OCI-LY1 (cell line): ENCODE data around the gene SACM1L.

Experiments used
- H2AFZ ChIP-seq: fragments of 200-600 bp; sonication (generic), shearing (Covaris generic); 2 replicates; pipeline ENCODE4 v1.6.0; 2014; ENCODE audit warnings: antibody characterized with exemption, mild to moderate bottlenecking, low read length
- H3F3A ChIP-seq: fragments of 200-600 bp; sonication (generic), shearing (Covaris generic); 2 replicates; pipeline ENCODE4 v1.6.0; 2014; ENCODE audit warnings: mild to moderate bottlenecking, antibody characterized with exemption, low read length, moderate library complexity; ENCODE audit not compliant: insufficient read depth
- H3K27ac ChIP-seq: fragments of 200-600 bp; sonication (generic); 2 replicates; pipeline ENCODE4 v1.5.1; 2014; ENCODE audit warnings: low read length, mixed run types, mild to moderate bottlenecking, low read depth; ENCODE audit not compliant: poor library complexity, severe bottlenecking
- H3K27me3 ChIP-seq: fragments of 200-600 bp; sonication (generic); 2 replicates; pipeline ENCODE4 v1.6.0; 2014; ENCODE audit warnings: antibody characterized with exemption, mild to moderate bottlenecking, low read length, moderate library complexity; ENCODE audit not compliant: insufficient read depth
- H3K36me3 ChIP-seq: fragments of 200-600 bp; sonication (generic); 2 replicates; pipeline ENCODE4 v1.6.1; 2014; ENCODE audit warnings: mild to moderate bottlenecking, antibody characterized with exemption, low read length, moderate library complexity, mixed read lengths; ENCODE audit not compliant: insufficient read depth
- H3K4me1 ChIP-seq: fragments of 200-600 bp; sonication (generic); 2 replicates; pipeline ENCODE4 v1.5.1; 2014; ENCODE audit warnings: mild to moderate bottlenecking, low read length, moderate library complexity; ENCODE audit not compliant: insufficient read depth, severe bottlenecking
- H3K4me2 ChIP-seq: fragments of 200-600 bp; sonication (generic), shearing (Covaris generic); 2 replicates; pipeline ENCODE4 v1.6.1; 2014; ENCODE audit warnings: low read length
- H3K4me3 ChIP-seq: fragments of 200-600 bp; sonication (generic); 2 replicates; pipeline ENCODE4 v1.5.1; 2014; ENCODE audit warnings: low read length, low read depth, mild to moderate bottlenecking, mixed read lengths; ENCODE audit not compliant: poor library complexity, severe bottlenecking
- H3K79me2 ChIP-seq: fragments of 200-600 bp; shearing (Covaris generic); 2 replicates; pipeline ENCODE4 v1.6.1; 2016; ENCODE audit warnings: mixed run types, low read length, mixed read lengths; ENCODE audit not compliant: insufficient read depth
- H3K9ac ChIP-seq: fragments of 200-600 bp; sonication (generic), shearing (Covaris generic); 2 replicates; pipeline ENCODE4 v1.6.1; 2014; ENCODE audit warnings: mild to moderate bottlenecking, low read length, mixed read lengths
- H3K9me2 ChIP-seq: fragments of 200-600 bp; sonication (generic), shearing (Covaris generic); 2 replicates; pipeline ENCODE4 v1.6.1; 2014; ENCODE audit warnings: low read depth, mild to moderate bottlenecking, low read length, mixed read lengths
- H3K9me3 ChIP-seq: fragments of 200-600 bp; shearing (Covaris generic); 2 replicates; pipeline ENCODE4 v1.6.1; 2014; ENCODE audit warnings: low read length, mixed read lengths
- H4K20me1 ChIP-seq: fragments of 200-600 bp; sonication (generic), shearing (Covaris generic); 2 replicates; pipeline ENCODE4 v1.6.0; 2016; ENCODE audit warnings: mild to moderate bottlenecking, low read length; ENCODE audit not compliant: insufficient read depth
- CTCF ChIP-seq: fragments of 200-600 bp; sonication (generic), shearing (Covaris generic); IDR thresholded peaks from 2 replicates; pipeline ENCODE4 v1.5.1; 2017; ENCODE audit warnings: mild to moderate bottlenecking, antibody characterized with exemption, low read length, moderate library complexity, mixed read lengths
- EZH2 ChIP-seq: fragments of 200-600 bp; sonication (generic), shearing (Covaris generic); IDR thresholded peaks from 2 replicates; pipeline ENCODE4 v1.8.0; 2017; ENCODE audit warnings: borderline replicate concordance, mixed run types, mild to moderate bottlenecking, antibody characterized with exemption, low read length, moderate library complexity, mixed read lengths

The SACM1L gene

GRCh38 chr3:45681221-45681620 lies 8.0 kb upstream of the SACM1L start:
- Histone ChIP-seq H3K4me2 (no peak overlapping the region), H3K4me3 (no peak overlapping the region), H3K27ac (no peak overlapping the region), H3K27me3 (no peaks in the 10 kb centered on the region), H3K9me2 (no peaks in the 10 kb centered on the region), H3K79me2 (no peaks in the 10 kb centered on the region), H3K36me3 (peaks cover 25% of the 10 kb centered on the region; the same call in 1 of the 2 replicates), H3K4me1 (peaks cover 6% of the 10 kb centered on the region), H3F3A (no peaks in the 10 kb centered on the region), H3K9ac (no peak overlapping the region), H4K20me1 (no peaks in the 10 kb centered on the region), H2AFZ (no peak overlapping the region), H3K9me3 (no peaks in the 10 kb centered on the region)
- no peak for TF ChIP-seq CTCF
- no peak for TF ChIP-seq EZH2

GRCh38 chr3:45681846-45682245 lies 7.3 kb upstream of the SACM1L start:
- no peaks in the 10 kb centered on the region for H3K9me2 ChIP-seq
- no peak overlapping the region for H2AFZ ChIP-seq
- H3K4me3 ChIP-seq: no peak overlapping the region
- peaks cover 20% of the 10 kb centered on the region; the same call in 1 of the 2 replicates for H3K36me3 ChIP-seq
- H3K9me3 ChIP-seq: no peaks in the 10 kb centered on the region
- peaks cover 2% of the 10 kb centered on the region for H3K4me1 ChIP-seq
- no peaks in the 10 kb centered on the region for H4K20me1 ChIP-seq
- H3K27ac ChIP-seq: no peak overlapping the region
- no peak overlapping the region for H3K4me2 ChIP-seq
- no peaks in the 10 kb centered on the region for H3F3A ChIP-seq
- H3K79me2 ChIP-seq: no peaks in the 10 kb centered on the region
- H3K9ac ChIP-seq: no peak overlapping the region
- TF ChIP-seq EZH2: no peak
- no peak for TF ChIP-seq CTCF
- no peaks in the 10 kb centered on the region for H3K27me3 ChIP-seq

- Histone ChIP-seq H3K79me2 (no peaks in the 10 kb centered on the region), H3F3A (no peaks in the 10 kb centered on the region), H3K4me1 (no peaks in the 10 kb centered on the region), H3K9ac (no peak overlapping the region), H3K9me3 (no peaks in the 10 kb centered on the region), H3K36me3 (peaks cover 17% of the 10 kb centered on the region; the same call in 1 of the 2 replicates), H3K9me2 (no peaks in the 10 kb centered on the region), H3K27ac (no peak overlapping the region), H4K20me1 (no peaks in the 10 kb centered on the region), H3K4me3 (no peak overlapping the region), H3K4me2 (no peak overlapping the region), H2AFZ (no peak overlapping the region), H3K27me3 (no peaks in the 10 kb centered on the region)
- TF ChIP-seq CTCF (no peak), EZH2 (no peak)
Measured at GRCh38 chr3:45682311-45682710, 6.9 kb upstream of the SACM1L start.
